Measurements from ENCODE around the gene ZNF398. TPM values are rescaled to one million over a fixed set of nuclear protein-coding genes. Genes with fewer than 3 reads are reported as not detected.

ZNF398 gene
- total and polyA plus RNA-seq, 5 experiments from 2014 or later = 6.9 to 29.0 (median 9.7) TPM

DNA sequence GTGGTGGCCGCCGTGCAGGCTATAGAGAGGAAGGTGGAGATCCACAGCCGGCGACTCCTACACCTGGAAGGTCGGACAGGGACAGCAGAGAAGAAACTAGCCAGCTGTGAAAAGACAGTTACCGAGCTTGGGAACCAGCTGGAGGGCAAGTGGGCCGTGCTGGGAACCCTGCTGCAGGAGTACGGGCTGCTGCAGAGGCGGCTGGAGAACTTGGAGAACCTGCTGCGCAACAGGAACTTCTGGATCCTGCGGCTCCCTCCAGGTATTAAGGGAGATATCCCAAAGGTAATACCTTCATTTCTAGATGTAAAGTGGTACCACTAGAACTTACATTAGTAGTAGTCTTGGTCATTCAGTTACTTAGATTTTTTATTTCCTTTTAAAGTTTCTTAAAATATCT lies 6.8 kb downstream of the ZNF398 start:
- no peaks in the 10 kb centered on the region for H3K9me3 Mint-ChIP-seq
- H3K4me3 Mint-ChIP-seq = no peak overlapping the region
- peaks cover 5 to 59% (median 16%) of the 10 kb centered on the region in 3 donors for H3K36me3 Mint-ChIP-seq
- DNase-seq = no peak
- no peaks in the 10 kb centered on the region for H3K27me3 Mint-ChIP-seq
- no peak for ATAC-seq
- POLR2A ChIA-PET = interaction anchor here (0.7 kb wide), 1 partner anchor 289 kb away, joined by 3 read pairs; no protein-coding TSS in a partner anchor
- H3K27ac Mint-ChIP-seq = peak overlapping the region in 1 of 10 donors; percentile 49
- peaks cover 19 to 45% (median 35%) of the 10 kb centered on the region in 4 donors for H3K4me1 Mint-ChIP-seq

DNA sequence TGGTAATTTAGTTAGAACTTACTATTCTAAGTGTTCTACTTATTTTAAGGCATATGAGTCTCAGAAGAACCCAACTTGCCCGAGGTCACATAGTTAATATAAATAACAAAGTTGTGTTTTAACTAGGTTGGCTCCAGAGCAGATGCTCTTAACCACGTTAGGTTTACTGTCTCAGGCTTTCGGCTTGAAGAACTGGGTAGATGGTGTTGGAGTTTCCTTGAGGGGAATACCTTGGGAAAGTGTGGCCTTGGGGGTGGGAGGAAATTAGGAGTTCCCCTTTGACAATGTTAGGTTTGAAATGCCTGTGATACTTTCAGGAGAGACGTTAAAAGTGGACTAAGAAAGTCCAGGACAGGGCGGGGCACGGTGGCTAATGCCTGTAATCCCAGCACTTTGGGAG lies 9.6 kb downstream of the ZNF398 start:
- Mint-ChIP-seq H3K4me1 (peaks cover 12 to 36% (median 27%) of the 10 kb centered on the region in 4 donors), H3K27ac (peak overlapping the region in 1 of 10 donors; percentile 23), H3K9me3 (no peaks in the 10 kb centered on the region), H3K27me3 (no peaks in the 10 kb centered on the region), H3K4me3 (no peak overlapping the region), H3K36me3 (peaks cover 5 to 71% (median 16%) of the 10 kb centered on the region in 3 donors)
- no peak for DNase-seq
- no peak for ATAC-seq
- POLR2A ChIA-PET = interaction anchor here (0.6 kb wide), 1 partner anchor 8 kb away, joined by 4 read pairs; no protein-coding TSS in a partner anchor

DNA sequence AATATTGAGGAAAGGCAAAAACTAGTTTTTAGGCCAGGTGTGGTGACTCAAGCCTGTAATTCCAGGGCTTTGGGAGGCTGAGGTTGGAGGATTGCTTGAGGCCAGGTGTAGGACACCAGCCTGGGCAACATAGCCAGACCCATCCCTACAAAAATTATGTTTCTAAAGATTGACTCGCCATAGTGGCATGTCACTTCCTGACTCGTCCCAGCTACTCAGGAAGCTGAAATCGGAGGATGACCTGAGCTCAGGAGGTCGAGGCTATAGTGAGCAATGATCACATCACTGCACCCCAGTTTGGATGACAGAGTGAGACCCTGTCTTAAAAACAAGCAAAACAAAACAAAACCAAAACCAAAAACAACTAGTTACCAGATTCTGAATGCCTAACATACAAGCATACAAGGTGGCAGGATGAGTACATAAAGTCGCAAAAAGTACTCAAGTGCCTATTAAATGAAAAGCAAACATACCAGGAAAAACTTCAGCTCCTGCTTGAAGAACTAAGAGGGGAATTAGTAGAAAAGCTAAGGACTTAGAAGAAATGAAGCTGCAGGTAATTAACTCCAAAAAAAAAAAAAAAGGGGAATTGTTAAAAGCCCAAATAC lies 14.1 kb downstream of the ZNF398 start:
- no peaks in the 10 kb centered on the region for H3K27me3 Mint-ChIP-seq
- peaks cover 3 to 27% (median 13%) of the 10 kb centered on the region in 4 donors for H3K4me1 Mint-ChIP-seq
- DNase-seq (no peak), ATAC-seq (no peak)
- H3K9me3 Mint-ChIP-seq = no peaks in the 10 kb centered on the region
- peak overlapping the region in 9 of 10 donors; percentile 14 to 73 (median 40) for H3K27ac Mint-ChIP-seq
- no peak overlapping the region for H3K4me3 Mint-ChIP-seq
- POLR2A ChIA-PET = interaction anchor here (0.6 kb wide), 1 partner anchor 72 kb away, joined by 4 read pairs; no protein-coding TSS in a partner anchor
- H3K36me3 Mint-ChIP-seq = peaks cover 5 to 71% (median 10%) of the 10 kb centered on the region in 3 donors

DNA sequence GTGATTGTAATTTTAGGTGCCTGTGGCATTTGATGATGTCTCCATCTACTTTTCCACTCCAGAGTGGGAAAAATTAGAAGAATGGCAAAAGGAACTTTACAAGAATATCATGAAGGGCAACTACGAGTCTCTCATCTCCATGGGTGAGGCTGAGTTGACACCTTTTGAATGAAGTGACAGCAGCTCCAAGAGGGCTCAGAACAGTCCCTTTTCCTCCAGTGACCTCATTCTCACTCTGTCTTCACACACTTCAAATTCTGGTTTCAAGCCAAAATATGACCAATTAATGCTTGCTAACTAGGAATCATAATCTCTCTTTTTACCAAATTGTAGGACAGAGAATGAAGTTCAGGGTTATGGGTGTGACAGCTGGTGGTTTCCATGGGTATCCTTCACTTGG lies 18.9 kb downstream of the ZNF398 start:
- Mint-ChIP-seq H3K4me3 (no peak overlapping the region), H3K27me3 (no peaks in the 10 kb centered on the region), H3K36me3 (peaks cover 0 to 81% (median 2%) of the 10 kb centered on the region in 3 donors), H3K27ac (peak overlapping the region in 3 of 10 donors; percentile 66 to 86 (median 77)), H3K9me3 (no peaks in the 10 kb centered on the region), H3K4me1 (peaks cover 0 to 8% (median 4%) of the 10 kb centered on the region in 4 donors)
- no peak for DNase-seq
- no peak for ATAC-seq
- POLR2A ChIA-PET = no interaction called here

DNA sequence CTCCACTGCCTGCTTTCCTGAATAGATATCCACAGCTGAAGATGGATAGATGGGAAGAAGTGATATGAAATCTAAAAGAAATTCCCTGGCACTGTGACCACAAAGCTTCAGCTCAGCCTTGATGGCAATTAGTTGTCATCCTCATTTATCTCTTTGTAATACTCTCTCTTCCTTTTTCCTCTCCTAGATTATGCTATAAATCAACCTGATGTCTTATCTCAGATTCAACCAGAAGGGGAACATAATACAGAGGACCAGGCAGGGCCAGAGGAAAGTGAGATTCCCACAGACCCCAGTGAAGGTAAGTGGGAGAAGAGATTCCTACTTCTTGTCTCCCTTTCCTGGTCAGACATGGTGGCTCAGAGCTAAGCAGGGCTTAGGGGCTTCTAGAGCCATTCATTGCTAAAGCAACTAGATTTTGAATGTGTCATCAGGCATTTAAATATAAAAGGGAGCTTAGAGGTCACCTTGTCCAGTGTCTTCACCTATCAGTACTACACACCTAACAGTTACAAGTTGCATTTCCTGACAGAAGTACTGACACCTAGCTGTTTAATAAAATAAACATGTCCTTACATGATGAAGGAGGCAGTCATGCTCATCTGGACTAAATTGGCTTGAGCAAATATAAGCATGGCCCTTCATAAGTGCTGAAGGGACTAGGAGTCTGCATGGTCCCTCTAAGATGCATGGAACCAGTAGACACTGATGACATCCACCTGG lies 19.5 kb downstream of the ZNF398 start:
- Mint-ChIP-seq H3K27ac (peak overlapping the region in 1 of 10 donors; percentile 66), H3K4me1 (peaks cover 0 to 3% (median 0%) of the 10 kb centered on the region in 4 donors), H3K9me3 (no peaks in the 10 kb centered on the region), H3K4me3 (no peak overlapping the region), H3K27me3 (no peaks in the 10 kb centered on the region), H3K36me3 (peaks cover 0 to 81% (median 2%) of the 10 kb centered on the region in 3 donors)
- ATAC-seq (no peak), DNase-seq (no peak)
- POLR2A ChIA-PET = no interaction called here

DNA sequence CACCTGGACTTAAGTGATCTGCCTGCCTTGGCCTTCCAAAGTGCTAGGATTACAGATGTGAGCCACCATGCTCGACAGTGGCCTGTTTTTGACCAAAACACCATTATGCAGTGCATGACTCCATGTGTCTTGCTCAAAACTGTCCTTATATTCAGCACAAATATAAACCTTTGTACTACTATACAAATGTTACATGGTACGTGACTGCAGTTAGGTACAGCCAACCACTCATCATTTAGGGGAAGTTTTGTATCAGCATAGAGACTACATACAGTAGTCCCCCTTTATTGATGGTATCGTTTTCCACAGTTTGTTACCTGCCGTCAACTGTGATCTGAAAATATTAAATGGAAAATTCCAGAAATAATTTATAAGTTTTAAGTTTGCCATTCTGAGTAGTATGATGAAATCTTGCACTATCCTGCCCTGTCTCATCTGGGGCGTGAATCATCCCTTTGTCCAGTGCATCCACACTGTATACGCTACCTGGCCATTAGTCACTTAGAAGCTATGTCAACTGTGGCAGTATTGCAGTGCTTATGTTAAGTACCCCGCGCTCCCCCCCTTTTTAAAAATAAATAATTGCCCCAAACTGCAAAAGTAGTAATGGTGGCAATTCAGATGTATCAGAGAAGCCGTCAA lies 24.8 kb downstream of the ZNF398 start:
- no peak for DNase-seq
- POLR2A ChIA-PET = no interaction called here
- peaks cover 0 to 4% (median 0%) of the 10 kb centered on the region in 4 donors for H3K4me1 Mint-ChIP-seq
- no peak overlapping the region for H3K27ac Mint-ChIP-seq
- no peaks in the 10 kb centered on the region for H3K27me3 Mint-ChIP-seq
- no peak overlapping the region for H3K4me3 Mint-ChIP-seq
- ATAC-seq = no peak
- H3K36me3 Mint-ChIP-seq = peaks cover 0 to 81% (median 12%) of the 10 kb centered on the region in 3 donors
- H3K9me3 Mint-ChIP-seq = no peaks in the 10 kb centered on the region

DNA sequence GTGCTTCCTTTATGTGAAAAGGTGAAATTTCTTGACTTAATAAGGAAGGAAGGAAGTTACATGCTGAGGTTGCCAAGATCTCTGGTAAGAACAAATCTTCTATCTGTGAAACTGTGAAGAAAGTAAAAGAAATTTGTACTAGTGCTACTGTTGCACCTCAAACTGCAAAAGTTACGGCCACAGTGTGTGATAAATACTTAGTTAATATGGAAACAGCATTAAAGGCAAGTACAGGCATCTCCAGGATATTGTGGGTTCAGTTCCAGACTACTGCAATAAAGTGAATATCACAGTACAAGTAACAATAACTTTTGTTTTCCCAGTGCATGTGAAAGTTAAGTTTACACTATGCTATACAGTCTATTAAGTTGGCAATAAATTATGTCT lies 25.3 kb downstream of the ZNF398 start:
- Mint-ChIP-seq H3K27ac (no peak overlapping the region), H3K27me3 (no peaks in the 10 kb centered on the region), H3K4me1 (peaks cover 0 to 4% (median 0%) of the 10 kb centered on the region in 4 donors), H3K36me3 (peaks cover 0 to 81% (median 13%) of the 10 kb centered on the region in 3 donors), H3K9me3 (no peaks in the 10 kb centered on the region), H3K4me3 (no peak overlapping the region)
- POLR2A ChIA-PET = no interaction called here
- DNase-seq (no peak), ATAC-seq (no peak)

DNA sequence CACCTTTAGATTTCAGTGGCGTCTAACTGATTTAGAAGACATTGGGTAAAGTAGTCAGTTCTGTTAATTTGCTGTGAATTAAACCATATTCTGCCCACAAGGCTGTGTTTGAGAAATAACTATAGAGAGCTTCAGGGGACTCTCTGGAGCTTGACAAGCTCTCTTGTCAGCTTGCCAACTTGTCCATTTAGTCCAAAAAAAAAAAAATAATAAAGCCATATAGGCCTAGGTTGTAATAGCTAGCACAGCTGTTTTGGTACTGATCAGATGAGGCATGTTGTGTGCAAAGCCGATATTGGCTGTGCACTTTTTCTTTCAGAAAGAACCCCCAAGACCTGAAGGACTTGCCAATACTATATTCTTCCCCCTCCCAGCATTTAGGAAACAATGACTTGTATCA lies 27.9 kb downstream of the ZNF398 start:
- no peaks in the 10 kb centered on the region for H3K27me3 Mint-ChIP-seq
- no peak for ATAC-seq
- DNase-seq = no peak
- peaks cover 0 to 80% (median 24%) of the 10 kb centered on the region in 3 donors for H3K36me3 Mint-ChIP-seq
- no peaks in the 10 kb centered on the region for H3K9me3 Mint-ChIP-seq
- no peak overlapping the region for H3K4me3 Mint-ChIP-seq
- peaks cover 0 to 4% (median 1%) of the 10 kb centered on the region in 4 donors for H3K4me1 Mint-ChIP-seq
- H3K27ac Mint-ChIP-seq = no peak overlapping the region
- POLR2A ChIA-PET = interaction anchor here (1.2 kb wide), 1 partner anchor 11 kb away, joined by 3 read pairs; no protein-coding TSS in a partner anchor

DNA sequence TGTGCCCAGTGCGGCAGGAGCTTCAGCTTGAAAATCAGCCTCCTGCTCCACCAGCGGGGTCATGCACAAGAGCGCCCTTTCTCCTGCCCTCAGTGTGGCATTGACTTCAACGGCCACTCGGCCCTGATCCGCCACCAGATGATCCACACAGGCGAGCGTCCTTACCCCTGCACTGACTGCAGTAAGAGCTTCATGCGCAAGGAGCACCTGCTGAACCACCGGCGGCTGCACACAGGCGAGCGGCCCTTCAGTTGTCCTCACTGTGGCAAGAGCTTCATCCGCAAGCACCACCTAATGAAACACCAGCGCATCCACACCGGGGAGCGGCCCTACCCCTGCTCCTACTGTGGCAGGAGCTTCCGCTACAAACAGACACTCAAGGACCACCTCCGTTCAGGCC lies 32.0 kb downstream of the ZNF398 start:
- POLR2A ChIA-PET = no interaction called here
- ATAC-seq (no peak), DNase-seq (no peak)
- no peaks in the 10 kb centered on the region for H3K27me3 Mint-ChIP-seq
- H3K4me1 Mint-ChIP-seq = peaks cover 0 to 2% (median 0%) of the 10 kb centered on the region in 4 donors
- no peaks in the 10 kb centered on the region for H3K9me3 Mint-ChIP-seq
- no peak overlapping the region for H3K4me3 Mint-ChIP-seq
- H3K36me3 Mint-ChIP-seq = peaks cover 0 to 66% (median 20%) of the 10 kb centered on the region in 3 donors
- H3K27ac Mint-ChIP-seq = no peak overlapping the region

DNA sequence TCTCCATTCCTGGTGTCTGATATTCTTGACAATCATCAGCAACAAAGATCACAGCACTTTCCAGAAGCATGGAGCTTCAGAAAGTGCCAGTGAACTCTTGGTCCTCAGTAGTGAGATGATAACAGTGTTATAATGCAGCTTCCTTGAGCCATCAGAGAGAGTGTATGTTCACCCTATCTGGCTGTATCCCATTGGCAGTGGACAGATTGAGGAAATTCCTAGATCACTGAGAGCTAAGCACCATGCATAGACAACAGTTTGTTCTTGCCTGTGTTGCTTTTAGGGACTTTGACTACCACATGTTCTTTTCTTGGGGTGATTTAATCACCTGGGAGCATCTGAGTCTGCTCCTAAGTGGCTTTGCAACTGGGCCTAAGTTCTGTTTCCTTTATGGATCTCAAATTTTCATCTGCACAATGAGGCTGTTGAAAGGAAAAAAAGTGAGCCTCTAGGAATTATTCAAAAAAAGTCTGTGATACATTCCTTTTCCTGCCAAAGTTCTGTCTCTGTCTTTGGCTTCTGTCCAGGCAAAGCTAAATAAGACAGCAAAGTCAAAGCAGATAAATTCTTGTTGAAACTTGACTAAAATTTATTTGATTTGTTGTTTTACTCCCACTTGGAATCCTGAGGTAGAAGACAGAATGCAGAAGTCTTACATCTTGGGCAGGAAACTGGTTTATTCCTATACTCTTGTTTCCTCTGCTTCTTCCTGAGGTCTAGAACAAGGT lies 33.6 kb downstream of the ZNF398 start:
- H3K27me3 Mint-ChIP-seq = no peaks in the 10 kb centered on the region
- H3K27ac Mint-ChIP-seq = peak overlapping the region in 3 of 10 donors; percentile 3 to 73 (median 14)
- no peak overlapping the region for H3K4me3 Mint-ChIP-seq
- DNase-seq (no peak), ATAC-seq (no peak)
- peaks cover 0 to 54% (median 20%) of the 10 kb centered on the region in 3 donors for H3K36me3 Mint-ChIP-seq
- H3K9me3 Mint-ChIP-seq = no peaks in the 10 kb centered on the region
- POLR2A ChIA-PET = no interaction called here
- H3K4me1 Mint-ChIP-seq = peaks cover 0 to 2% (median 0%) of the 10 kb centered on the region in 4 donors

DNA sequence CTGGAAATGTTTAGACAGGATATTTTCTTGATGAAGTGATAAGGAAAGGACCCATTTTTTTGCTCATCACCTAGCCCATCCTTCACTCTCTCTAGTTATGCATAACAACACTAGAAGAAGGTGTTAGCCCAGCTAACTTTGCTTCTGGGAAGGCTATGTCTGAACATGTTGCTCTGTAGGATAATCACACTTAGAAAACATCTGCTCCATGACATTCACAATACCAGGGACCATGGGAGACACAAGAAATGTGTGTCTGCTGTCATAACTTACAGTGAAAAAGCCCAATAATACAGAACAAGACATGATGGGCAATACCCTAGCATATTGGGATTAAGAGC lies 34.2 kb downstream of the ZNF398 start:
- POLR2A ChIA-PET = no interaction called here
- H3K9me3 Mint-ChIP-seq = no peaks in the 10 kb centered on the region

DNA sequence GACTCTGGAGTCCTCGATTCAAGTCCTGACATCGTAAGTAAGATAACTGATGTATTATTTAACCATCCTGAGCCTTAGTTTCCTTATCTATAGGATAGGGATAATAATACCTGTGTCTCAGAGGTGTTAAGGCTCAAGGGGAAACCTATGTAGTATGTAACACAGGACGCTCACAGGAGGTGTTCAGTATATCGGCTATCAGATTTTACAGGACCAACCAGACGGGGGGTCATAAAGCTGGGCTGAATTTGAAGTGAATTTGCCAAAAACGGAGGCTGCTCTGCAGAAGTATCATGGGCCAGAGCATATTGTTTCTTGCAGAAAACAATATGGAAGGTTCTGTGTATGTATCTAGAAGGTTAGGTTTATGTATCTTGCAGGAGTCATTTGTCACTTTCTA lies 37.0 kb downstream of the ZNF398 start:
- H3K9me3 Mint-ChIP-seq = no peaks in the 10 kb centered on the region
- H3K4me3 Mint-ChIP-seq = no peak overlapping the region
- DNase-seq (no peak), ATAC-seq (no peak)
- no peaks in the 10 kb centered on the region for H3K27me3 Mint-ChIP-seq
- no peaks in the 10 kb centered on the region for H3K4me1 Mint-ChIP-seq
- H3K27ac Mint-ChIP-seq = no peak overlapping the region
- POLR2A ChIA-PET = no interaction called here
- peaks cover 0 to 20% (median 2%) of the 10 kb centered on the region in 3 donors for H3K36me3 Mint-ChIP-seq

More for the DNA sequence above, 34.2 kb downstream of the ZNF398 start:
- Mint-ChIP-seq H3K27ac (peak overlapping the region in 3 of 10 donors; percentile 3 to 73 (median 14)), H3K36me3 (peaks cover 0 to 49% (median 18%) of the 10 kb centered on the region in 3 donors), H3K27me3 (no peaks in the 10 kb centered on the region), H3K4me1 (peaks cover 0 to 2% (median 0%) of the 10 kb centered on the region in 4 donors), H3K4me3 (no peak overlapping the region)
- DNase-seq (no peak), ATAC-seq (no peak)

Data from naive thymus-derived CD8-positive, alpha-beta T cell (primary cell).